ENCODE results near the gene ADRA2C. TPM values are rescaled to one million over a fixed set of nuclear protein-coding genes. Genes with fewer than 3 reads are reported as not detected.

The ADRA2C gene
- total and polyA plus RNA-seq, 2 of the 13 experiments (the other 11 are each of a cell fraction or from before 2014, with no cell fraction given) = 15.4 to 69.7 TPM

GRCh38 chr4:3744901-3745300 is 21.3 kb upstream of the ADRA2C start:
- Histone ChIP-seq H3K27ac (ENCODE audit: extremely low read length, insufficient read depth, low read length) (no peak overlapping the region), H3K9ac (ENCODE audit: insufficient read depth, low read depth, low read length) (no peak overlapping the region), H3K36me3 (replicated peaks in 1 of 2; ENCODE audit: control insufficient read depth in 1 of 2, insufficient read depth in 2 of 2, low read length in 2 of 2) (no peaks in the 10 kb centered on the region), H3K79me2 (ENCODE audit: insufficient read depth, low read length) (no peaks in the 10 kb centered on the region), H3K4me1 (ENCODE audit: insufficient read depth, low read length) (no peaks in the 10 kb centered on the region), H3K9me3 (ENCODE audit: low read length) (0 out of 2 replicates have a peak, but pooled peaks cover 5% of the 10 kb centered on the region), H3K27me3 (ENCODE audit: control insufficient read depth in 1 of 2, insufficient read depth in 2 of 2, low read length in 2 of 2) (peaks cover 6 to 70% of the 10 kb centered on the region in 2 experiments), H3K4me2 (ENCODE audit: low read depth, low read length) (no peak overlapping the region), H2AFZ (ENCODE audit: low read length) (no peak overlapping the region), H3K4me3 (replicated peaks in 1 of 3; ENCODE audit: insufficient read depth in 1 of 3, low read depth in 2 of 3, low read length in 3 of 3) (no peak overlapping the region), H4K20me1 (ENCODE audit: insufficient read depth, low read length) (no peaks in the 10 kb centered on the region)
- in situ Hi-C loops (cut with HindIII; ENCODE audit: extremely low pct_ligation_motif_present, low pct_unique_long_range_greater_than_20kb) = no loop called here
- ATAC-seq (no peak), DNase-seq (ENCODE audit: low spot score) (no peak), FAIRE-seq (no peak)
- 18% methylated on average over 14 of the region's 14 CpGs for WGBS (ENCODE audit: low lambda C conversion rate)
- POLR2A ChIA-PET = no interaction called here
- CTCF ChIA-PET (ENCODE audit: low intra/inter-chr PET ratio, low total read pairs) = no interaction called here
- no TSS peak for BruUV-seq (replicated peaks)
- intact Hi-C loops (cut with micrococcal nuclease; ENCODE audit: unreplicated experiment) = no loop called here
- TF ChIP-seq ZNF282 (IDR thresholded peaks at IDR 0.05; ENCODE audit: partially characterized antibody) = no peak
- TF ChIP-seq ZNF878 (CRISPR knock-in tag; IDR thresholded peaks at IDR 0.05) = no peak
- TF ChIP-seq GMEB1 (CRISPR knock-in tag; IDR thresholded peaks at IDR 0.05; ENCODE audit: borderline replicate concordance) = no peak
- TF ChIP-seq ZNF142 (CRISPR knock-in tag; IDR thresholded peaks at IDR 0.05) = no peak
- no peak for TF ChIP-seq PAWR (CRISPR knock-in tag; IDR thresholded peaks at IDR 0.05; ENCODE audit: borderline replicate concordance)
- no peak for TF ChIP-seq RBM39 (IDR thresholded peaks at IDR 0.05; ENCODE audit: low read depth, low read length, poor library complexity, severe bottlenecking)
- TF ChIP-seq NFRKB (IDR thresholded peaks at IDR 0.05) = no peak
- no peak for TF ChIP-seq ZNF24 (IDR thresholded peaks at IDR 0.05)
- no peak for TF ChIP-seq ZNF510 (CRISPR knock-in tag; IDR thresholded peaks at IDR 0.05; ENCODE audit: low read depth)
- TF ChIP-seq ZNF235 (CRISPR knock-in tag; IDR thresholded peaks at IDR 0.05; ENCODE audit: borderline replicate concordance) = no peak
- TF ChIP-seq GTF3A (CRISPR knock-in tag; conservative IDR thresholded peaks at IDR 0.05) = no peak
- no peak for TF ChIP-seq PRDM4 (CRISPR knock-in tag; IDR thresholded peaks at IDR 0.05; ENCODE audit: borderline replicate concordance)
- no peak for TF ChIP-seq NCOA1 (CRISPR knock-in tag; IDR thresholded peaks at IDR 0.05)
- TF ChIP-seq IRX3 (CRISPR knock-in tag; IDR thresholded peaks at IDR 0.05; ENCODE audit: borderline replicate concordance, low read depth) = no peak
- TF ChIP-seq EEA1 (CRISPR knock-in tag; IDR thresholded peaks at IDR 0.05; ENCODE audit: borderline replicate concordance) = no peak
- no peak for TF ChIP-seq ZNF761 (CRISPR knock-in tag; conservative IDR thresholded peaks at IDR 0.05)

All from HepG2 (cell line).